Mucosa of descending colon (tissue), 3 donors: ENCODE results near the gene NKAIN2. TPM values are rescaled to one million over a fixed set of nuclear protein-coding genes. Genes with fewer than 3 reads are reported as not detected.

ENCODE experiments used
- ATAC-seq: fragments of 200-7000 bp; cut with Tn5 transposase; one replicate; pipeline ENCODE4 v1.9.1; 2020; ENCODE audit warnings: mild to moderate bottlenecking, moderate library complexity
- DNase-seq, 3 donors: peaks; one replicate each; pipeline ENCODE4 v3.0.0-alpha.2; 2020
- H3K36me3 ChIP-seq: fragments of 200-600 bp; one replicate; pipeline ENCODE4 v1.8.0; 2021; ENCODE audit warnings: low read depth, mild to moderate bottlenecking
- H3K4me1 ChIP-seq: fragments of 200-600 bp; one replicate; pipeline ENCODE4 v1.8.0; 2021; ENCODE audit warnings: low read depth, mild to moderate bottlenecking
- H3K4me3 ChIP-seq: fragments of 200-600 bp; one replicate; pipeline ENCODE4 v1.8.0; 2021; ENCODE audit warnings: mild to moderate bottlenecking
- H3K9me3 ChIP-seq: fragments of 200-600 bp; one replicate; pipeline ENCODE4 v1.8.0; 2021; ENCODE audit warnings: mild to moderate bottlenecking
- CTCF ChIP-seq: fragments of 200-600 bp; IDR thresholded peaks from one replicate; pipeline ENCODE4 v1.8.0; 2022; ENCODE audit warnings: antibody characterized with exemption, mild to moderate bottlenecking
- intact Hi-C, 2 donors: fragments of 100-400 bp; cut with DNase I in 1 of 2; cut with micrococcal nuclease in 1 of 2; formaldehyde crosslinking; loops; one replicate each; pipeline versions ENCODE4 v1.11.0 to v1.11.1; 2022; cut with DNase I, micrococcal nuclease
- total RNA-seq, 3 donors: library from RNA; stranded (reverse); fragmentation: NEBNext Ultra II Directional in 2 of 3; extraction: Animal tissue kit (Norgen Biotek cat#: 25700) in 2 of 3; gene quantifications; one replicate each; pipeline versions ENCODE4 v1.2.1 to v1.2.4, GENCODE V29; 2021 to 2023
- donor health status: DM: no; HTN: no; CAD: no; lungs with moderate emphysema.
- donor health status: DM: no; HTN: no; CAD: no.
- donor health status: DM: no; HTN: yes; CAD: no.

NKAIN2 gene
- total RNA-seq, 3 donors from 2014 or later: 0.34 to 4.7 (median 0.69) TPM

DNA sequence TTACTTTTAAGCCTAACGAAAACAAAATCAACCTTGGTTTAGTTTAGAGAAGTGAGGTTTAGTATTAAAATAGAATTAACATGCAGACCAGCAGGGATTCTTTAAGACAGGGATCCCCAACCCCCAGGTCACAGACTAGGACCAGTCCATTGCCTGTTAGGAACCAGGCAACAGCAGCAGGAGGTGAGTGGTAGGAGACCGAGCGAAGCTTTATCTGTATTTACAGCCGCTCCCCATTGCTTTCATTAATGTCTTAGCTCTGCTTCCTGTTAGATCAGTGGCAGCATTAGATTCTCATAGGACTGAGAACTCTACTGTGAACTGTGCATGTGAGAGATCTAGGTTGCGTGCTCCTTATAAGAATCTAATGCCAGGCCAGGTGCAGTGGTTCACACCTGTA is 225.9 kb downstream of the NKAIN2 start:
- no peaks in the 10 kb centered on the region for H3K4me1 ChIP-seq
- TF ChIP-seq CTCF: no peak
- no peak overlapping the region for H3K4me3 ChIP-seq
- H3K9me3 ChIP-seq: no peaks in the 10 kb centered on the region
- ATAC-seq (no peak), DNase-seq (no peak)
- intact Hi-C loops: no loop called here
- no peaks in the 10 kb centered on the region for H3K36me3 ChIP-seq

GRCh38 chr6:124033501-124033900 is 229.8 kb downstream of the NKAIN2 start:
- no peak for ATAC-seq
- Histone ChIP-seq H3K9me3 (no peaks in the 10 kb centered on the region), H3K36me3 (no peaks in the 10 kb centered on the region), H3K4me3 (no peak overlapping the region), H3K4me1 (no peaks in the 10 kb centered on the region)
- no peak for DNase-seq
- intact Hi-C loops: no loop called here
- no peak for TF ChIP-seq CTCF

DNA sequence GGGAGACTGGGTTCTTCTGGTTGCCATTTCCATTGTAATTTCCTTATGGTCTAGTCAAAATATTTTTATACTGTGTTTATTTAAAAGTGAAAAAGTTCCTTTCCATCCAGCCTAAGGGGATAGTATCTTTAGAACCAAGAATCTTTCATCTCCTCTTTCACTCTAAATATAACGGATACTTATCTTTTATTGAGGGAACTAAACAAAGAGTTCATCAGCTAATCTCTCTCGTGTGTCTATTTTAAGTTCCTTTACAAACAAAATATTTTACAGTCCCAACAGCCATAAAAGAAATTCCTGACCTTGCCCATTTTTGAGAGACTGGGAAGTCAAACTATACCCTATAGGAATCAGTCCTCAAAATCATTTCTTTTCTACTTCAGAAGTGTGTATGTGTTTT is 232.7 kb downstream of the NKAIN2 start:
- DNase-seq: no peak
- no peak overlapping the region for H3K4me3 ChIP-seq
- H3K9me3 ChIP-seq: no peaks in the 10 kb centered on the region
- H3K36me3 ChIP-seq: no peaks in the 10 kb centered on the region
- H3K4me1 ChIP-seq: no peaks in the 10 kb centered on the region
- no peak for ATAC-seq
- intact Hi-C loops: no loop called here
- no peak for TF ChIP-seq CTCF

DNA sequence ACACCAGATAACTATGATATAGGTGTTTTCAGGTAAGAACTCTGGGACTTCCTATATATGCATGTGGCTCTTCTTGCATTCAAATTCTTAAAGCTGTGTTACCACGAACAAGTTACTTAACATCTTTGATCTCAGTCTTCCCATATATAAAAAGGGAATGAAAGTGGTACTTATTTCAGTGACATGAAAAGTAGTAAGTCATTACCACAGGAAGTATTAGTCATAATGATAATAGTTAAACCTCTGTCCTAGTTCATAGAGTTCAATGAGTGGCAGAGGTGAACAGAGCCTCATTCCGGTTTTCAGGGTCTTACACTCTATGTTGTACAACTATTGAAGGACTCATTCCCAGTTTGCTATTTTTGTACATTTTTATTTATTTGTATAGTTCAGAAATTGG is 237.0 kb downstream of the NKAIN2 start:
- Histone ChIP-seq H3K4me1 (no peaks in the 10 kb centered on the region), H3K4me3 (no peak overlapping the region), H3K36me3 (no peaks in the 10 kb centered on the region), H3K9me3 (no peaks in the 10 kb centered on the region)
- DNase-seq: no peak
- ATAC-seq: no peak
- intact Hi-C loops: no loop called here
- TF ChIP-seq CTCF: no peak

DNA sequence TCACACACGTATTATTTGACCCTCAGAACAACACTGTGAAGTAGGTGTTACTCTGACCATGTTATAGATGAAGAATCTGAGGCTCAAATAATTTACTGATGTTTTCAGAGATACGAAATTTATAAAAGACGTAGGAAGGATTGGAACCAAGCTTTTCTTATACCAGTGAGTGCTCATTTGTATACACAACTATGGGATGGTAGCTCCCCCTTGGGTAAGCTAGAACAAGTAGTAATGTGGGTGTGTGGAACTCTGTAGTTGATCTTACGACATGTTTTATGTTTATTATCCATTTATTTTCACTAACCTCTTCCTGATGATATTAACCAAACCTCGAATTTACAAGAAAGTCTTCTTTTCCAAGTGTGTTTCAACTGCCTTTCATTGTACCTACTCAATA is 248.5 kb downstream of the NKAIN2 start:
- no peak for ATAC-seq

More for the DNA sequence above, 248.5 kb downstream of the NKAIN2 start:
- Histone ChIP-seq H3K4me1 (no peaks in the 10 kb centered on the region), H3K9me3 (no peaks in the 10 kb centered on the region), H3K36me3 (no peaks in the 10 kb centered on the region), H3K4me3 (no peak overlapping the region)
- DNase-seq: no peak
- TF ChIP-seq CTCF: no peak
- intact Hi-C loops: no loop called here
